Activated CD4-positive, CD25-positive, alpha-beta regulatory T cell treated with anti-CD3 and anti-CD28 coated beads, Interleukin-2, amount 50 U/mL, for 72 hours (primary cell): ENCODE results near the gene GALP.
"Not testable (repeated sequence)": the region's sequence is repeated elsewhere in the genome, so short reads cannot be mapped to it uniquely, and the experiment has no call there.

ENCODE experiments used
- DNase-seq: peaks from one replicate; pipeline ENCODE4 v3.0.0; 2021

GALP gene

DNA sequence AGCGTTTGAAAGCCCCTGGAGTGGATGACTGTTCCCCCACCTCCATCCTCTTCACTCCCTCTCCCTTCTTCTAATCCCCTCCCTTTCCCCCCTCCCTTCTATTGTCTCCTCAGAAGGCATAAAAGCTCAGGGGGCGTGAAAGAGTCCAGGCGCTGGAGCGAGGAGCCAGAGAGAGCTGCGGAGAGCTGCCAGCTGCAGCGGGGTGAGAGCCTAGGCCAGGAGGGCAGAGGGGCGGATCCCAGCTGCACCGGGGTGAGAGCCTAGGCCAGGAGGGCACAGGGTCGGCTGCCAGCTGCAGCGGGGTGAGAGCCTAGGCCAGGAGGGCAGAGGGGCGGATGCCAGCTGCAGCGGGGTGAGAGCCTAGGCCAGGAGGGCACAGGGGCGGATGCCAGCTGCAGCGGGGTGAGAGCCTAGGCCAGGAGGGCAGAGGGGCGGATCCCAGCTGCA is at the start of gene GALP:
GALP (plus strand) TSS at position 148 of the 447 bp plus-strand sequence. CDS start 1,101 bp downstream, outside the sequence.
- DNase-seq, result not testable (repeated sequence)

DNA sequence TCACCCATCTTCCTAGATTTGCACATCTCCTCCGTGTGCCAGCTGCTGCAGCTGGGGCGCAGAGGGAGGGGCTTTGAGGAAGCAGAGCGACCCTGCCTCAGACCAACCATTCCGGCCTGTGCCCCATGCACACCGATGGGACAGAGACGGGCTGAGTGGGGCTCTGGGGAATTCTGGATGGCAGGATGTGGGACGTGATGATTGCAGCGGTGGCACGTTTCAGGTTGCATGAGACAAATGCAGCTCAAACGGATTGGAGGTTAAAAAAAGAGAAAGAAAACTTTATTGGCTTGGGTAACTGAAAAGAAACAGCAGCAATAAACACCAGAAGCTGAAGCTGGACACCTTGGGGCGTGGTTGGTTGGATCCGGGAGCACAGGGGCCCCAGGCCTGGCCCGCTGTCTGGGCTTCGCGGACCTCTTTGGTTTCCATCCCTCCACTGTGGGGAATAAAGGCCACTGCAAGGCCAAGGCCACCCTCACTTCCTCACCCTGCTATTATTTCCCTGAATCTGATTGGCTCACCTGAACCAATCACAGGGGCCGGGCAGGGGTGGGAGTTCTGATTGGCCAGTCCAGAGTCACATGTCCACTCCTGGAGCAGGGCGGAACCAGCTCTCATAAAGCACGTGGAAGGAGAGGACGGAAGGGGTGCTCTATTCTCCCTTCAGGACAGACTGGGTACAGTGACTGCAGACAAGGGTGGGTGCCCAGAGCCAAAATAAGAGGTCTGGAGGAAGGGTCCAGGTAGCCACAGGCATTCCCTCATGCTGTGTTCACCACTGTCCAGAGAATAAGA is 48.6 kb upstream of the GALP start:
- DNase-seq, result no peak

DNA sequence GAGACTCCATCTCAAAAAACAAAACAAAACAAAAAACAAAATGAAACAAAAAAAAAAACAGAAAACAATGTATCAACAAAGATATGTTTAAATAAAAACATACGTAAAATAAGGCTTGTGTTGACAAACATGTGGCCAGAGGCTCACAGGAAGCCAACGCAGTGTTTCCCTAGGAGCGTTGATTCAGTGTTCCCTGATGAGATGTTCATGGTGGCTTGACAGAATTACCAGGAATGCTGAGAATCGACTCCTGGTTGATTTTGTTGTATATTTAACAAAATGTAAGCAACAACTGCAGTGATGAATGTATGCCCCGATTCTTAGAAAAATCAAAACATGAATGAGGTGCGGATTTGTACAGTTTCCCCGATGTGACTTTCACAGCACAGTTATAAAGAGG is 45.8 kb upstream of the GALP start:
- DNase-seq, result no peak

DNA sequence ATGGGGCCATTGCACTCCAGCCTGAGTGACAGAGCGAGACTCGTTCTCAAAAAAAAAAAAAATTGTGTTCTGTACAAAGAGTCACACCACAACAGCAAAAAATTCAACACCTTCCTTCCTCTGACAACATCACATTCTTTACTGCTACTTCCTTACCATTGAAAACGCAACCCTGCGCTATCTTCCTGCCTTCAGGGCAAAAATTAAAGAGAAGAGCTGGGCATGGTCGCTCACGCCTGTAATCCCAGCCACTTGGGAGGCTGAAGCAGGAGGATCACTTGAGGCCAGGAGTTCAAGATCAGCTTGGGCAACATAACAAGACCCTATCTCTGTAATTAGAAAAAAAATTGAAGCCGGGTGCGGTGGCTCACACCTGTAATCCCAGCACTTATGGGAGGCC is 44.2 kb upstream of the GALP start:
- no peak for DNase-seq

DNA sequence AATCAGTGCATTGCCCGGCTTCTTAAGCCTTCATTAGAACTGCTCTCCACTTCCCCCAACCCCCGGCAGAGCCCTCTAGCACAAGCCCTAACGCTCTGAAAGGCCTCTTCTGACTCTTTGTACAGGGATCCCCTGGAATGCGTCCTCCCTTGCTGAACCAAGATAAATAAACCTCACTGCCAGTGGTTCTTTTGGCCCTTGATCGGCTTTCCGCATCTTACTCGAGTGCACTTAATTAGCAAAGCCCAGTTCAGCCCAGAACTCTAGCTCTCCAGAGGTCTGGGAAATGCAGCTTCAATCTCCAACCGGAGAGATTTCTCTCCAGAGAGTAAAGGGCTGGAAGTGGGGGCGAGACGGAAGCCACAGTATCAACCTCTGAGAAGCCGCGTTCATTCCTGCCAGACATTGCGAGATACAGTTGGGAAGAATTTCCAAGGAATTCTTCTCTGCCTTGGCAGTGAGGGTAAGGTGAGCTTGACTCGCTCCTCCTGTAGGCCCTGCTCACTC is 43.4 kb upstream of the GALP start:
- no peak for DNase-seq

DNA sequence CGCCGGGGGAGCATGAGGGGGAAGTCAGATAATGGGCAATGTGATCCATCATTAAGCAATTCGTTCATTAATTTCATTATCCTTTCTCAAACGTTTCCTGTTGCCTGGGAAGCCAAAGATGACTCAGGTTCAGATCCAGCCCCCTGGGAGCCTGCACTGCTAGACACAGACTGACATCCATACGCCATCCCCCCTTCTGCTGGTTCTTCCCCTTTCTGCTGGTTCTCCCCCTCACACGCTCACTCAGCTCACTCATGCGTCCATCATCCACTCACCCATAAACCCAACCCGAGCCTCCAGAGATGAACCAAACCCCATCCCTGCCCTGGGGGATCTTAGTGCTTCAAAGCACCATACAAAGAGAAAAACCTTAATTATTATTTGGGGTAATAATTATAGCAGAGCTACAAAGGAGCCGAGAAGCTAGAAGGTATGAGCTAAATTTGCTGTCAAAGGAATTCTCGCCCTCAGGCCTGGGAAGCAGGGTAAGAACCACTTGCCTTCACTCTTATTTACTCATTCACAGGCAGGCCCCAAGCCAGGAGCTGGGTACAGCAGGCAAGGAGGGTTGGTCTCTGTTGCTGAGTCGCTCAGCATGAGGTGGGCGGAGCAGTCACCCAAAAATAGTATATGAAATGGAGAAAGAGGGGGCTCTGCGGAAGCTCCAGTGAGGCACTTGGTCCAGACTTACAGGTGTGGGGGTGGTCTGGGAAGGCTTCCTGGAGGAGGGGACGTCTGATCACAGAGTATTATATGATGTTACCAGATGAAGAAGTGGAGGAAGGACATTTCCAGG is 41.8 kb upstream of the GALP start:
- no peak for DNase-seq

DNA sequence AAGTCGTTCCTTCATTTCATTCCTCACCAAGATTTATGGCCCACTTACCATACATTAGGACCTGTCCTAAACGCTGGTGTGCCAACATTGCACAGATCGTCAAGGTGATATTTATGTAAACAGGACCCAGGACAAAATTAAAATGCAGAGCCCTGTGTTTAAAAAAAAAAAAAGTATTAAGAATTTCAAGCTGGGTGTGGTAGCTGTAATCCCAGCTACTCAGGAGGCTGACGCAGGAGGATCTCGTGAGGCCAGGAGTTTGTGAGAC is 41.2 kb upstream of the GALP start:
- no peak for DNase-seq

DNA sequence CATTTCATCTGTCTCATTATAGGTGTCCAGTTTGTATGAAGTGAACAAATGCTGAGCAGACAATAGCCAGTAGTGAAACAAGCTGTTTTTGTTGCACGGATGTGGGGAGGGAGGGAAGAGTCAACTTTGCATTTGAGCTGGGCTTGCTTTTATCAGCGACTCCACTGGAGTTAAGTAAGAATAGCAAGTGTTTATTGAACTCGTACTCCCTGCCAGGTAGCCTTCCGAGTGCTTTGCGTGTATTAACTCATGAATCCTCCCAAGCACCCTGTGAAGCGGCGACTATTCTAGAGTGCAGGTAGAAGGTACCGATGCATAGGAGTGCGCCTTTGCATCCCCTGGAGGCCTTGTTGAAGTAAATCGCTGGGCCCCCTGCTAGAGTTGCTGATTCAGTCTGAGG is 39.4 kb upstream of the GALP start:
- no peak for DNase-seq

DNA sequence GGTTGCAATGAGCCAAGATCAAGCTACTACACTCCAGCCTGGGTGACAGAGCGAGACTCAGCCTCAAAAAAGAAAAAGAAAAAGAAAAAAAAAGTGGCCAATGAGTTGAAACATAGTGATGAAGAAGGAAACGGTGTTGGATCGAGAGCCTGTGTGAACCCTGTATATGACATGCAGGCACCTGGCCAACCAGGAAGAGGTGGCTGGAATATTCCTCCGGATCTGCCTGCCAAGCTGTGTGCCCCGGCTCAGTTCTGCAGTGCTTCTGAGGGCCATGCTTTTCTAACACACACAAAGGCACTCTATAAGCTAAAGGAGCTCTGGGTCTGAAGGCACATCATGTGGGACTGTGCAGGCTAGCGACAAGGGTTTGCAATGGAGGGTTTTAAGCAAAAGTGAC is 38.4 kb upstream of the GALP start:
- DNase-seq, result no peak

DNA sequence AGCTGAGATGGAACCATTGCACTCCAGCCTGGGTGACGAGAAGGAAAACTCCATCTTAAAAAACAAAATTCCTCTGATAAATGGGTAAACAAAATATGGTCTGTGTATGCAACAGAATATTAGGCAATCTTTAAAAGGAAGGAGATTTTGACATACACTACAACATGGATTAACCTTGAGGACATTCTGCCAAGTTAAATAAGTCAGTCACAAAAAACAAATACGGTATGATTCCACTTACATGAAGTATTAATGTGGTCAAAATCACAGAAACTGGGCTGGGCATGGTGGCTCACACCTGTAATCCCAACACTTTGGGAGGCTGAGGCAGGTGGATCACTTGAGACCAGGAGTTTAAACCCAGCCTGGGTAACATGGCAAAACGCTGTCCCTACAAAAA is 37.7 kb upstream of the GALP start:
- DNase-seq, result no peak

DNA sequence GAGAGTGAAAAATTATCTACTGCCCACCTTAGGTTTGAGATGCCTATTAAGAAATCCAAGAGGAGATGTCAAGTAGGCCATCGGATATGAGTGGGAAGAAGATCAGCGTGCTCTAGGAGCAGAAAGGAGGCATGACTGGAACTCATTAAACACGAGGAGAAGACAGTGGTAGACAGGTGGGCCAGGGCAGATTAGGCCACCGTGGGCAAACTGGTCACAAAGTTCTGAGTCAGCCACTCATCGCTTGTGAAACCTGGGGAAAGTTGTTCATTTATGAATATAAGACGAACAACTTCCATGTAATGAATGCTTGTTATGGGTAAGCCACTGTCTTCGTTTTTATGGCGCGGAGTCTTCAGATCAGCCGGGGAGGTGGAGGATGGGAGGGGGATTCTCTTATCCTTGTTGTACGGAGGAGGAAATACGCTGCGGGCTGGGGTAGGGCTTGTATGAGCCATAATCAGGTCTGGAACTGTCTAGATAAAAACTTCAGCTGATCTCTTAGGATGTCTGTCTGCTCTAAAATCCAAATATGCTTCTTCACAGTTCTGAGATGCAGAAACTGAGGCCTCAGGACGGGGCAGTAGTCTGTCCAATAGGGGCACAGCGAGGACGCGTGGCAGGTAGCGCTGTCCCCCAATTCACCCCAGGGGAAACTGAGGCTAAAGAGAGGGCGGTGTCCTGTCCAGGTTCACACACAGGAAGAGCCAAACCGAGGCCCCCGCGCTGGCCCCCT is 35.8 kb upstream of the GALP start:
- no peak for DNase-seq

DNA sequence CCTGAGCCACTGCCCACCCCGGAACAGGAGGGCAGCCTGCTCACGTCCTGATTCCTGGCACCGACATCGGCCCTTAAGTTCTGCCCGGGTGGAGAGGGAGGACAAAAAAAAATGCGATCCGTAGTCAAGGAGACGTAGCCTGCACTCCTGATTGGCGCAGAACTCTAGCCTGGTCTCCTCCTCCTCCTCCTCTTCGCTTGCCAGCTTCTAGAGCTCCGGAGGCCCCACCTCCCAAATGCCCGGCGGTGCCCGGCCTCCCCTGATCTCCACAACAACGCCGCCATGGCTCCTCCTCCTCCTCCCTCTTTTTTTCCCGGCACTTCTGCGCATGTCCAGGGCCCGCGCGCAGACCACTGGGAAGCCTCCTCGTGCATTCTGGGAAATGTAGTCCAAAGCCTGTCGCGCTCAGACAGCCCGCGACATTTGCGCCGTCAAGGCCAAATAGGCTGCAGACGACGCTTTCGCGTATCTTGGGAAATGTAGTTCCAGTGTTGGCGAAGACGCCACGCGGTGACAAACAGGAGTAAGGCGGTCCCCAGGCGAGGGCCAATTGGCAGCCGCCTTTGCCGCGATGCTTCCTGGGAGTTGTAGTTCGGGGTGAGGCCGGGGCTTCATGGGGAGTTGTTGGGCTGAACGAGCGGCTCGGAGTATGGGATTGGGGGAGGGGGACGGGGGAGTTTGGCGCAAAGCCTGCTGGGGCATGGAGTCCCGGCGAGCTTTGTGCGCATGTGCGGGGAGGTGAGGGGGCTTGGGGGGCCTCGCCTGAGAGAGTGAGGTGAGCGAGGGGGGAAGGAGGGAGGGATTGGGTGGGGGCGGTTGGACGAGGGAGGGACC is 35.0 kb upstream of the GALP start, which contains the start of gene ZNF444:
ZNF444 (plus strand) TSS at position 705 of the 834 bp plus-strand sequence. CDS start 5,625 bp downstream, outside the sequence.
- peak; percentile 96 for DNase-seq

DNA sequence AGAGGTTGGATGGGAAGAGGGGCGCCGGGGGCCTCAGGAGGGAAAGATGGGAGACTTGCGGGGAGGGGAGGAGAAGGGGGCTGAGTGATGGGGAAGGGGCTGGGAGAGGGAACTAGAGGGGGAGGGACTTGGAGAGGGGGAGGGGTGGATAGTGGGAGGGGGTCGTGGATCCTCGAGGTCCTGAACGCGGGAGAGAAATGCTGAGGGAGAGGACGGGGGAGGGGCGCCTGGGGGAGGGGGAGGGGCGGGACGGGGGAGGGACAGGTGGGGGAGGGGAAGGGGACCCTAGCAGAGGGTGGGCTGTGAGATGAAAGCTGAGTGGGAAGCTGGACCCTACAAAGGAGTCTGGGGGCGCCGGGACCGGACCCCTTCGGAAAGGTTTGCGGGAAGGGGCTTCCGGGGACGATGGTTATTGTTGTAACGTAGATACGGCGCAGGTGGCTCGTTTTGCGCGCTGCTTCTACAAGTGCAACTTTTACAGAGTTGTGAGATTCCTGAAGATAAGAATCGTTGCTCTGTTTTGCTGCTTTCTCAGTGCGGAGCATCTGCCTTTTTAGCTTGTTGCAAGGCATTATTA is 34.3 kb upstream of the GALP start:
- no peak for DNase-seq

DNA sequence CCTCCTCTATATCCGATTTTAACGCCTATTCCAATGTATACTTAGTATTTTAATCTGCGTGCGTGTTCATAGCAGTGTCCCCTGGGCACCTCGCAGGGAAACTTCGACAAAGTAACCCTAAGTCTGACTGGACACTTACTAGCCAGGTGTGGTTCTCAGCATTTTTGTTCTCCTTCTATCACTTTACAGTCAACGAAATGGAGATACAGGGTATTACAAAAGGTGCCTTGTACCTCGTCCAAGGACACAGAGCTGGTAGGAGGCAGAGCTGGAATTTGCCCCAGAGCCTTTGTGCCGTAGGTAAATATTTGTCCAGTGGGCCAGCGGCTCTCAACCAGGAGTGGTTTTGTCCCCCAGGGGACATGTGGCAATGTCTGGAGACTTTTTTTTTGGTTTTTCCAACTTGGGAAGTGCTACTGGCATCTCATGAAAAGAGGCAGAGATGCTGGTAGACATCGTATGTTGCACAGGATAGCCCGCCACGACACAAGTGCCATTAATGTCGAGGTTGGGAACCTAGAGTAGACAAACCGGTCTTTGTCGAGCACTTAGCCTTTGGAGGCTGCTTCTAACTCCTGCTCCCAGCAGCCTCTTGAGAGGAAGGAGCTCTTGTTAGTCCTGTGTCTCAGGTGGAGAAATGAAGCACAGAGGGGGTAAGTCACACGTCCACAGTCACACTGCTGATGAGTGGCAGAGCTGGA is 33.6 kb upstream of the GALP start:
- DNase-seq, result no peak

DNA sequence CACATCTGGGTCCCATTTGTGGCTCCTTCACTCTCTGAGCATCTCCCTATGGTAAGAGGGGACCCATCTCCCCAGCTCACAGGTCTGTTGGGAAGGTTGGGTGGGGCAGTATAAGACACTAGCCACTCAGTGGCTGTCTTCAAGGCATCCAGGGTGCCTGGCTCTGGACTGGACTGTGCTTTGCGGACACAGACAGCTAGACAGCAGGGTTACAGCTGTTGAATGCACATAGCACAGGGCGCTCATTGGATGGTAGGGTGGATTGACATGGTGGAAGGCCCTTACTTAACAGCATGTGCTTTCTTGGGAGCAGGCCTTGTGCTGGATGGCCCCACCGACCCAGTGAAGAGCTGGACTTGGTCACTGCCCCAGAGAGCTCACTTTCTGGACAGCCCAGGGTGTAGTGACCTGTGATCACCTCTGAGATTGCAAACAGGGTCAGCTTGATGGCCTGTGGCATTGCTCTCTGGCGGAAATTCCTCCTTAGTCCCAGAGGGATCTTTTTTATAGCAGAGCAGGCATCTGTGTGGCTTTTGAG is 32.8 kb upstream of the GALP start:
- no peak for DNase-seq

DNA sequence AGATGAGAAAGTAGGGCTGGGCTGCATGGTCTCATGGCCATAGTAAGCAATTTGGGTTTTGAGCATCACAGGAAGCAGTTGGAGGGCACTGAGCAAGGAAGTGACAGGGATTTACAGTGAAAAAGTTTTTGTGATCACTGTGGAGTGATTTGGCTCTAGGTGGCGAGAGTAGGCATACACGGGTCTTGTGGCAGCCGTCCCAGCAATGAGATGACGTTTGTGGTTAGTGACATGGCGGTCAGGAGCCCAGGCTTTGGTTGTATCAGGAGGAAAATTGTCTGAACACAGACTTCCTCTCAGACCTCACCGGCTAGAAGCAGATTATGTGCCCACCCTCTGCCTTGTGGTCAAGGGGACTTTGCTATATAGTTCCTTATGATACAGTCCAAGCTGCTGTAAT is 31.4 kb upstream of the GALP start:
- DNase-seq, result no peak

DNA sequence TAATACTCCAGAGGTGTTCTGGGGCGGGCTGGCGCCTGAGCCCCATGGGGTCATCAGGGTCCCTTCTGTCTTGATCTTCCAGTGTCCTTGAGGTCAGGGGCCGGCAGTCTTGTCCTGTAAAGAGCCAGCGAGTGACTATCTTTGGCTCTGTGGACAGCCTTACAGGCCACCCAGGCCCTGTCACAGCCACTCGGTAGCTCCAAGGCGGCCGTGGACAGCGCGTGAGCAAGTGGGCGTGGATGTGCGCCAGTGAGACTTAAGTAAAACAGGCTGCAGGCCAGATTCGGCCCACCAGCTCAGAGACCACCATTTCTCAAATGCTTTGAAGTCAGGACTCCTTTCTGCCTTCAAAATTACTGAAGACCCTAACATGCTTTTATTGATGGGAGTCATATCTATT is 31.0 kb upstream of the GALP start:
- no peak for DNase-seq

DNA sequence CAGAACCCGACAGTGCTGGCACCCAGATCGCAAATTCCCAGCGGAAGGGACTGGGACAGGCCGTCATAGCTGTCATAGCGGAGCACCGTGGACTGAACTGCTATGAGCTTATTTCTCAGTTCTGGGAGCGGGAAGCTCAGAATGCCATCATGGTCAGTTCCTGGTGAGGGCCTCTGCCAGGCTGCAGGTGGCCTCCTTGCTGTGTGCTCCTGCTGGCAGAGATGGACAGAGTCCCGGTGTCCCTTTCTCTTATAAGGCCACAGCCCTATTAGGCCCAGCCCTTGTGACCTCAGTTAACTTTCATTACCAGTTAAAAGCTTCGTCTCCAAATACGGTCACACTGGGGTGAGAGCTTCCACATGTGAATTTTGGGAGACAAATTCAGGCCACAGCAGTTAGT is 30.1 kb upstream of the GALP start:
- no peak for DNase-seq

DNA sequence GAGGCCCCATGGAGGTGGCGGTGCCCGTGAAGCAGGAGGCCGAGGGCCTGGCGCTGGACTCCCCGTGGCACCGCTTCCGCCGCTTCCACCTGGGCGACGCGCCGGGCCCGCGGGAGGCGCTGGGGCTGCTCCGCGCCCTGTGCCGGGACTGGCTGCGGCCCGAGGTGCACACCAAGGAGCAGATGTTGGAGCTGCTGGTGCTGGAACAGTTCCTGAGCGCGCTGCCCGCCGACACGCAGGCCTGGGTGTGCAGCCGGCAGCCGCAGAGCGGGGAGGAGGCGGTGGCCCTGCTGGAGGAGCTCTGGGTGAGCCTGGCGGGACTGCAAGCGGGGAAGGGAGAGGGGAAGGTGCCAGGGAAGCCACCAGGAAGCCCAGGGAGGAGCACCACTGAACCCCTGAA is 28.9 kb upstream of the GALP start:
- no peak for DNase-seq

DNA sequence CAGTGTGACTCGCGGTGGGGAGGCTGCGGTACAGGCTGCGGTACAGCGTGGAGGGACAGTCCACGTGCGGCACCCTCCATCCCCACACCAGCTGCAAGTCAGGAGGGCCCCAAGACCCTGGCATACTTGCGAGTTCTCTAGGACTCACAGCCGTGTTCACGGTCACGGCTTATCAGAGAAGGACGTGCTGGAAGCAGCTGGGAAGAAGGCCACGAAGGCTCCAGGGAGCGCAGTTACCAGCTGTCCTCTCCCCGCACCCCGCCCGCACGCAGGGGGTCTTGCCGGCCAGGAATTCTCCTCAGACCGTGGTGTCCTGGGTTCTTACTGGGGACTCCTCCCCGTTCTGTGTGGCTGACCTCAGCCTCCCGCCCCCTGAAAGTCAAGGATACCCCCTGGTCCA is 28.5 kb upstream of the GALP start:
- no peak for DNase-seq

DNA sequence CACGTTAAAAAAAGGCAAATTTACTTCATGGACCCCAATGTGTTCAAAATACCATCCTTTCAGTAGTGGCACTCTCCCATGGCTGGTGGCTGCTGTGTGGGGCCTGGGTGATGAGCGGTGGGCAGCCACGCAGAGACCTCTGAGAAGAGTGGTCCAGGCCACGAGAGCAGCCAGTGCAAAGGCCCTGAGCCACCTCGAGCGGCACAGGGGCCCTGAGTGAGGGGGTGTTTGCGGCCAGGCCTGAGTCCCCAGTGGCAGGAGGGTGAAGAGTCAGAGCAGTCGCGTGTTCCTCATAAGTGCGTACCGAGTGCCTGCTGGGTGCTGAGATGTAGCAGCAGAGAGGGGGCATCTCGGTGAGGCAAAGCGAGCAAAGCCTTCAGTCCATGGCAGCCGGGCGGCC is 27.7 kb upstream of the GALP start:
- no peak for DNase-seq
